ENCODE data around the gene BSN.

Gene BSN

GRCh38 chr3:49553692-49554632 lies at the start of gene BSN:
TSS of gene BSN (plus strand) at chr3:49554477. CDS start at chr3:49554603, 126 bp downstream.
- peak; percentile 87 for DNase-seq

- no peak for DNase-seq
Measured at GRCh38 chr3:49506906-49507305, 47.4 kb upstream of the BSN start.

- no peak for DNase-seq
Measured at GRCh38 chr3:49509028-49509561, 45.2 kb upstream of the BSN start.

- no peak for DNase-seq
Measured at GRCh38 chr3:49511639-49512038, 42.6 kb upstream of the BSN start.

GRCh38 chr3:49512781-49513355 lies 41.4 kb upstream of the BSN start:
- DNase-seq, result no peak

DNA sequence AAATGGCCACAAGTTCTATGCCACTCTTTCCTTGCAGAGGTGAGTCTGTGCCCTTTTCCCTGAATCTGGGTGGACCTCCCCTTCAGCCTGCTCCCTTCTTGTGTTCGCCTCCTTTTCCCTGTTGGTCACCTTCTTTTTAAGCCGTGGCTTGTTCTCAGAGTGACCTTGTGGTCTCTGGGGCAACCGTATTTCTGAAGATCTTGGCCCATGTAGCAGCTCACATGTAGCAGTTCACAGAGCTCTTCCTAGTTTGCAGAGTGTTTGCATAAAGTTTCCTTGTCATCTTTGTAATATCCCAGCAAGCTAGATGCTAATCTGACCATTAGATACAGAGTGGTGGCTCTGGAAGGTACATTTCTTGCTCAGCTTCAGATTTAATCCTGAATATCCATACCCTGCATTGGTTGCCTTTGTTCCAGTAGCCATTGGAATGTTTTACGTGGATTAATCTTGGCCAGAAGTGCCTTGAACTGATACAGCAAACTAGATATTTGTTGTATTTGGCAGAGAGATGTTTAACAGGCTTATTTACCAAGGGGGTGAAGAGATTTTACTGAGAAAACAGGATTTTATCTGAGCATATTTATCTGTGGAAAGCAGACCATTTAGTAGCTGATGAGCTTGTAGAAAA lies 40.7 kb upstream of the BSN start:
- no peak for DNase-seq

- no peak for DNase-seq
Measured at GRCh38 chr3:49518016-49518415, 36.3 kb upstream of the BSN start.

- no peak for DNase-seq
Measured at GRCh38 chr3:49518441-49518840, 35.8 kb upstream of the BSN start.

DNA sequence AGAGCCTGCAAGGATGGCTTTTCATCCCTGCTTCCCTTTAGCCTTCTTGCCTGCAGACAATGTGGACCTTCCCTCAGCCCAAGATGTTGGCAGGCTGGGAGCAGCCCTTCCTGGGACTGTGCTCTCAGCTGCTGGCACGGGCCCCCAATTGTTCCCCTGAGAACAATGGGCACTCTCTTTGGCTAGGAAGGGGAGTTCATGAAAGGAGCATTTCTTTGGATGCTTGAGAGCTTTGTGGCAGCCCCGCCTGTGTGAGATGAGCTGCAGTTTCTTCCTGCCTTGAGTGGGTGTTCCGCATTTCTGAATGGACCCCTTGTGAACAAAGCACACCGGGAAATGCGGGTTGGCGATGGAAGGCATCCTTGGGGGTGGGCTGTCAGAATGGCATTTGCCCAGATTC lies 35.0 kb upstream of the BSN start:
- DNase-seq, result no peak

GRCh38 chr3:49519916-49520385 lies 34.3 kb upstream of the BSN start:
- DNase-seq, result no peak

DNA sequence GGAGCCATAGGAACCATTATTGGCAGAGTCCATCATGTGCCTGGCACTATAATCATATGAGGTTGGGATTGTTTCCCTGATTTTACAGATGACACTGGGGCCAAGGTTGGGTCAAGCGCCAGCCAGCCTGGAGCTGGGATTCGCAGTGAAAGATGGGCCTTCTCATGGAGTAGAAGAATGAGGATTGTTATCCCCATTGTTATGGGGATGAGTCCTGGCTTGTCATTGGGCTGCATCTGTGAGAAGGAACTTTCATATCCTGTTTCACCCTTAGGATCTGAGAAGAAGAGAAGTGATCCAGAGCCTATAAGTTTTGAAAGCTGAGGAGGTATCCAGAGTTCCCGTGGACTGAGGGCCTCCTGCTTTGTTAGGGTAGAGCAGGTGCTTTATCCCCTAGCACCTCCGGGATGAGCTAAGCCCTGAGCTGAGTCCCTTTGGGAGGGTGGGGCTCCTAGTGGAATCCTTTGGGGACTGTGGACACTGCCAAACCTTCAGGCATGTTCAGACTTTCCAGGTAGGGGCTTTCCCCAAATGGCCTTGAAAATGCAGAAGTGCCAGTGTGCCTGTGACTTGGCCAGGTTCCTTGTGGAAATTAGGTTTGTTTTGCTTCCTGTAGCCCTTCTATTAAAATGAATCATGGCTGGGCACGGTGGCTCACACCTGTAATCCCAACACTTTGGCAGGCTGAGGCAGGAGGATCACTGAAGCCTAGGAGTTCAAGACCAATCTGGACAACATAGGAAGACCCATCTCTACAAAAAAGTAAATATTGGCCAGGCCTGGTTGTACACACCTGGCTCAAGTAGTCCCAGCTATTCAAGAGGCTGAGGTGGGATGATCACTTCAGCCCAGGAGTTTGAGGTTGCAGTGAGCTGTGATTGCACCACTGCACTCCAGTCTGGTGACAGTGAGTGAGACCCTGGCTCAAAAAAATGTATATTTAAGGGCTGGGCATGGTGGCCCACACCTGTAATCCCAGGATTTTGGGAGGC lies 30.2 kb upstream of the BSN start:
- DNase-seq, result no peak

DNA sequence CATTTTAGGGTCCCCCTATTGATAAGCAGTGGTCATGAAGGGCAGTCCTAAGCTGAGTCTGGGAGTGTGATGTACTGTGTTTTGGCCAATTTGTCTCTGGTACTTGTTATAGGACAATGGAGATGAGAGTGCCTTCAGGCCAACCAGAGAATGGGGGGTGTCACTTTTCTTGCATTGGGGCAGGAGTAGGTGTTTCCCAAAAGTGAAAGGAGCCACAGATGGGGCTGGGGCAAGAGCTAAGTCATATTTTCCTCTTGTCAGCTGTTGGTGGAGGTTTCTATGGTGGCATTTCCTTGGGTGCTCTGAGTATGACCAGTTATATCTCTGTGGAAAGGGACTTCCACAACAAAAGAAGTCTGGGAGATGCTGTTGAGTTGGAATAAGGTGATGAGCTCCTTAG lies 24.7 kb upstream of the BSN start:
- no peak for DNase-seq

DNA sequence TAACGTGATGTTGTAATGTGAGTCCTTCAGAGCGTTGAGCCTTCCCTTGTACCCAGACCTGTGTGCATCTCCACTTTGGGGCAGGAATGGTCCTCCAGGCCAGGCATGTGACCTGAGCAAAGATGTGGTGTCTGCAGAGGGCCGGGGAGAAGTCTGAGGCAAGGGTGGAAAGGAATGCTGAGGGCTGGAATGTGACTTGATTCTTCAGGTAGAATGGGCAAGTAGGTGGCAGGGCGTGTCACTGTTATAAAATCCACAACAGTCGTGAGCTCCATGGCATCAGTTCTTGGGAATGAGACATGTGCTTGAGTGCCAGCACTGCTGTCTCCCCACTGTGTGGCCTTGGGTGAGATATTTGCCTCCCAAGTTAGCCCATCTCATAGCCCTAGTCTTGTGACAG lies 24.0 kb upstream of the BSN start:
- DNase-seq, result no peak

GRCh38 chr3:49530701-49531100 lies 23.6 kb upstream of the BSN start:
- DNase-seq, result no peak

DNA sequence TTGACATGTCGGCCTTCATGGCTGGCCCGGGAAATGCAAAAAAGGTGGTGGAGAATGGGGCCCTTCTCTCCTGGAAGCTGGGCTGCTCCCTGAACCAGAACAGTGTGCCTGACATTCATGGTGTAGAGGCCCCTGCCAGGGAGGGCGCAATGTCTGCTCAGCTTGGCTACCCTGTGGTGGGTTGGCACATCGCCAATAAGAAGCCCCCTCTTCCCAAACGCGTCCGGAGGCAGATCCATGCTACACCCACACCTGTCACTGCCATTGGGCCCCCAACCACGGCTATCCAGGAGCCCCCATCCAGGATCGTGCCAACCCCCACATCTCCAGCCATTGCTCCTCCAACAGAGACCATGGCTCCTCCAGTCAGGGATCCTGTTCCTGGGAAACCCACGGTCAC lies 23.1 kb upstream of the BSN start:
- no peak for DNase-seq

DNA sequence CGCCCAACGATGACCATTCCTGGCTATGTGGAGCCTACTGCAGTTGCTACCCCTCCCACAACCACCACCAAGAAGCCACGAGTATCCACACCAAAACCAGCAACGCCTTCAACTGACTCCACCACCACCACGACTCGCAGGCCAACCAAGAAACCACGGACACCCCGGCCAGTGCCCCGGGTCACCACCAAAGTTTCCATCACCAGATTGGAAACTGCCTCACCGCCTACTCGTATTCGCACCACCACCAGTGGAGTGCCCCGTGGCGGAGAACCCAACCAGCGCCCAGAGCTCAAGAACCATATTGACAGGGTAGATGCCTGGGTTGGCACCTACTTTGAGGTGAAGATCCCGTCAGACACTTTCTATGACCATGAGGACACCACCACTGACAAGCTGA lies 22.6 kb upstream of the BSN start:
- no peak for DNase-seq

GRCh38 chr3:49533031-49533430 lies 21.2 kb upstream of the BSN start:
- DNase-seq, result no peak

DNA sequence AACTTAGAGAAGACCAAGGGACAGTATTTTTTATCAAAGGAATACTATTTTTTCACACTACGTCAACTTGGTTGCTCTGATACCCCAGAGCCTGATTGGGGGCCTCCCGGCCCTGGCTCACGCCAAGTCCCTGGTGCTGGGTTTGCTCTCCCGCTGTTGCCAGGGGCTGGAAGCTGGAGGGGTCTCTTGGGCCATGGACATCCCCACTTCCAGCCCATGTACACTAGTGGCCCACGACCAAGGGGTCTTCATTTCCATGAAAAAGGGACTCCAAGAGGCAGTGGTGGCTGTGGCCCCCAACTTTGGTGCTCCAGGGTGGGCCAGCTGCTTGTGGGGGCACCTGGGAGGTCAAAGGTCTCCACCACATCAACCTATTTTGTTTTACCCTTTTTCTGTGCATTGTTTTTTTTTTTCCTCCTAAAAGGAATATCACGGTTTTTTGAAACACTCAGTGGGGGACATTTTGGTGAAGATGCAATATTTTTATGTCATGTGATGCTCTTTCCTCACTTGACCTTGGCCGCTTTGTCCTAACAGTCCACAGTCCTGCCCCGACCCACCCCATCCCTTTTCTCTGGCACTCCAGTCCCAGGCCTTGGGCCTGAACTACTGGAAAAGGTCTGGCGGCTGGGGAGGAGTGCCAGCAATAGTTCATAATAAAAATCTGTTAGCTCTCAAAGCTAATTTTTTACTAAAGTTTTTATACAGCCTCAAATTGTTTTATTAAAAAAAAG lies 20.3 kb upstream of the BSN start:
- no peak for DNase-seq

DNA sequence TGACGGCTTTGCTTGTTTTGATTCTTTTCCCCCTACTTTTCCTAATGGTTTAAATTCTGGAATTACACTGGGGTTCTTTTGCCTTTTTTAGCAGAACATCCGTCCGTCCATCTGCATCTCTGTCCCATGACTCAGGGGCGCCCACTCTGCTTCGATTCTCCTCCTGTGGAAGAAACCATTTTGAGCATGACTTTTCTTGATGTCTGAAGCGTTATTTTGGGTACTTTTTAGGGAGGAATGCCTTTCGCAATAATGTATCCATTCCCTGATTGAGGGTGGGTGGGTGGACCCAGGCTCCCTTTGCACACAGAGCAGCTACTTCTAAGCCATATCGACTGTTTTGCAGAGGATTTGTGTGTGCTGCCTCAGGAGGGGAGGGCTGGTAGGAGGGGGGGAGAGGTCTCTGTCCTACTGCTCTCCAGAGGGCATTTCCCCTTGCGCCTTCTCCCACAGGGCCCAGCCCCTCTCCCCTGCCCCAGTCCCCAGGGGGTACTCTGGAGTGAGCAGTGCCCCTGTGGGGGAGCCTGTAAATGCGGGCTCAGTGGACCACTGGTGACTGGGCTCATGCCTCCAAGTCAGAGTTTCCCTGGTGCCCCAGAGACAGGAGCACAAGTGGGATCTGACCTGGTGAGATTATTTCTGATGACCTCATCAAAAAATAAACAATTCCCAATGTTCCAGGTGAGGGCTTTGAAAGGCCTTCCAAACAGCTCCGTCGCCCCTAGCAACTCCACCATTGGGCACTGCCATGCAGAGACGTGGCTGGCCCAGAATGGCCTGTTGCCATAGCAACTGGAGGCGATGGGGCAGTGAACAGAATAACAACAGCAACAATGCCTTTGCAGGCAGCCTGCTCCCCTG lies 19.5 kb upstream of the BSN start:
- no peak for DNase-seq
